ENCODE results near the gene ARHGAP24. TPM values are rescaled to one million over a fixed set of nuclear protein-coding genes. Genes with fewer than 3 reads are reported as not detected.

The ARHGAP24 gene
- total and polyA plus RNA-seq, 3 donors from 2014 or later = 5.7 to 9.9 (median 9.4) TPM

GRCh38 chr4:85759388-85759787 is 284.4 kb downstream of the ARHGAP24 start:
- TF ChIP-seq POLR2A (IDR thresholded peaks at IDR 0.05) (no peak), CTCF (IDR thresholded peaks at IDR 0.05) (no peak)
- Histone ChIP-seq H3K27me3 (no peaks in the 10 kb centered on the region), H3K4me3 (no peak overlapping the region), H3K36me3 (ENCODE audit: low read depth, missing control alignments) (no peaks in the 10 kb centered on the region), H3K27ac (no peak overlapping the region), H3K9me3 (no peaks in the 10 kb centered on the region), H3K4me1 (no peaks in the 10 kb centered on the region)
- DNase-seq = no peak
- 93 to 96% methylated on average over 3 of the region's 3 CpGs for WGBS, 2 donors
- intact Hi-C loops (cut with DNase I; ENCODE audit: low total_unique reads) = no loop called here

GRCh38 chr4:85760511-85760910 is 285.6 kb downstream of the ARHGAP24 start:
- Histone ChIP-seq H3K27ac (no peak overlapping the region), H3K9me3 (no peaks in the 10 kb centered on the region), H3K27me3 (no peaks in the 10 kb centered on the region), H3K36me3 (ENCODE audit: low read depth, missing control alignments) (no peaks in the 10 kb centered on the region), H3K4me1 (no peaks in the 10 kb centered on the region), H3K4me3 (no peak overlapping the region)
- WGBS, 2 donors = 45 to 61% methylated on average over 4 of the region's 4 CpGs
- no peak for DNase-seq
- intact Hi-C loops (cut with DNase I; ENCODE audit: low total_unique reads) = no loop called here
- no peak for TF ChIP-seq POLR2A (IDR thresholded peaks at IDR 0.05)
- no peak for TF ChIP-seq CTCF (IDR thresholded peaks at IDR 0.05)

GRCh38 chr4:85761803-85762528 is 287.0 kb downstream of the ARHGAP24 start:
- peak; percentile 38 for DNase-seq
- H3K27ac ChIP-seq = peak overlapping the region in 1 of 2 donors; percentile 33
- no peaks in the 10 kb centered on the region for H3K36me3 ChIP-seq (ENCODE audit: low read depth, missing control alignments)
- no peak overlapping the region for H3K4me3 ChIP-seq
- no peaks in the 10 kb centered on the region for H3K4me1 ChIP-seq
- 36 to 44% methylated on average over 7 of the region's 7 CpGs for WGBS, 2 donors
- intact Hi-C loops (cut with DNase I; ENCODE audit: low total_unique reads) = no loop called here
- no peaks in the 10 kb centered on the region for H3K9me3 ChIP-seq
- no peaks in the 10 kb centered on the region for H3K27me3 ChIP-seq
- TF ChIP-seq POLR2A (IDR thresholded peaks at IDR 0.05) (no peak), CTCF (IDR thresholded peaks at IDR 0.05) (no peak)

- Histone ChIP-seq H3K9me3 (no peaks in the 10 kb centered on the region), H3K27ac (peak overlapping the region in 1 of 2 donors; percentile 33), H3K27me3 (no peaks in the 10 kb centered on the region), H3K4me1 (no peaks in the 10 kb centered on the region), H3K4me3 (no peak overlapping the region), H3K36me3 (ENCODE audit: low read depth, missing control alignments) (no peaks in the 10 kb centered on the region)
- intact Hi-C loops (cut with DNase I; ENCODE audit: low total_unique reads) = no loop called here
- DNase-seq = peak; percentile 36
- TF ChIP-seq CTCF (IDR thresholded peaks at IDR 0.05) (no peak), POLR2A (IDR thresholded peaks at IDR 0.05) (no peak)
- WGBS, 2 donors = 44 to 46% methylated on average over 2 of the region's 2 CpGs
These were observed 287.6 kb downstream of the ARHGAP24 start for GRCh38 chr4:85762529-85762871.

GRCh38 chr4:85763202-85763601 is 288.3 kb downstream of the ARHGAP24 start:
- WGBS, 2 donors = 46 to 47% methylated on average over 2 of the region's 2 CpGs
- no peak for DNase-seq
- H3K36me3 ChIP-seq (ENCODE audit: low read depth, missing control alignments) = no peaks in the 10 kb centered on the region
- TF ChIP-seq POLR2A (IDR thresholded peaks at IDR 0.05) (no peak), CTCF (IDR thresholded peaks at IDR 0.05) (no peak)
- no peaks in the 10 kb centered on the region for H3K4me1 ChIP-seq
- H3K27me3 ChIP-seq = no peaks in the 10 kb centered on the region
- H3K27ac ChIP-seq = no peak overlapping the region
- H3K4me3 ChIP-seq = no peak overlapping the region
- intact Hi-C loops (cut with DNase I; ENCODE audit: low total_unique reads) = no loop called here
- H3K9me3 ChIP-seq = no peaks in the 10 kb centered on the region
